Loucy (cell line): ENCODE data around the gene TAAR9.

Source experiments
- H2AFZ ChIP-seq: fragments of 200-600 bp; sonication (generic); 2 replicates; pipeline ENCODE4 v1.6.0; 2016; ENCODE audit warnings: antibody characterized with exemption, mild to moderate bottlenecking, low read length, moderate library complexity
- H3F3A ChIP-seq: fragments of 200-600 bp; 2 replicates; pipeline ENCODE4 v1.6.0; 2016; ENCODE audit warnings: antibody characterized with exemption, low read depth, mild to moderate bottlenecking
- H3K27me3 ChIP-seq: fragments of 200-600 bp; sonication (generic); 2 replicates; pipeline ENCODE4 v1.6.1; 2014; ENCODE audit warnings: low read length, mild to moderate bottlenecking; ENCODE audit not compliant: insufficient read depth, poor library complexity, severe bottlenecking
- H3K36me3 ChIP-seq: fragments of 200-600 bp; sonication (generic); 2 replicates; pipeline ENCODE4 v1.6.1; 2016; ENCODE audit warnings: low read length; ENCODE audit not compliant: insufficient read depth
- H3K4me1 ChIP-seq: fragments of 200-600 bp; sonication (generic); 2 replicates; pipeline ENCODE4 v1.5.1; 2014; ENCODE audit warnings: low read length, mild to moderate bottlenecking; ENCODE audit not compliant: insufficient read depth, poor library complexity, severe bottlenecking
- H3K4me2 ChIP-seq: fragments of 200-600 bp; sonication (generic); 2 replicates; pipeline ENCODE4 v1.6.0; 2014; ENCODE audit warnings: antibody characterized with exemption, low read length, low read depth, mild to moderate bottlenecking; ENCODE audit not compliant: poor library complexity, severe bottlenecking
- H3K4me3 ChIP-seq: fragments of 200-600 bp; sonication (generic); 2 replicates; pipeline ENCODE4 v1.5.1; 2014; ENCODE audit warnings: low read length, mild to moderate bottlenecking, mixed read lengths; ENCODE audit not compliant: poor library complexity, severe bottlenecking
- H3K79me2 ChIP-seq: fragments of 200-600 bp; sonication (generic); 2 replicates; pipeline ENCODE4 v1.6.1; 2014; ENCODE audit warnings: low read length; ENCODE audit not compliant: insufficient read depth
- H3K9ac ChIP-seq: fragments of 200-600 bp; sonication (generic); 2 replicates; pipeline ENCODE4 v1.6.0; 2014; ENCODE audit warnings: mild to moderate bottlenecking, low read depth, low read length, moderate library complexity; ENCODE audit not compliant: poor library complexity, severe bottlenecking
- H3K9me2 ChIP-seq: fragments of 200-600 bp; sonication (generic); replicated peaks from 2 replicates; pipeline ENCODE4 v1.6.1; 2016; ENCODE audit warnings: low read depth, low read length, mixed read lengths
- H3K9me3 ChIP-seq: fragments of 200-600 bp; sonication (generic); 2 replicates; pipeline ENCODE4 v1.6.1; 2014; ENCODE audit warnings: mild to moderate bottlenecking, antibody characterized with exemption, low read length, low read depth; ENCODE audit not compliant: insufficient read depth
- H4K20me1 ChIP-seq: fragments of 200-600 bp; sonication (generic); 2 replicates; pipeline ENCODE4 v1.6.0; 2014; ENCODE audit warnings: antibody characterized with exemption, low read length, mild to moderate bottlenecking; ENCODE audit not compliant: insufficient read depth, poor library complexity, severe bottlenecking
- EZH2phosphoT487 ChIP-seq: fragments of 200-600 bp; IDR thresholded peaks from 2 replicates; pipeline ENCODE4 v1.6.1; 2018; ENCODE audit warnings: antibody characterized with exemption, mild to moderate bottlenecking, moderate library complexity, borderline replicate concordance
- TF ChIP-seq, protein P1 (sequence below): fragments of 200-600 bp; sonication (generic); conservative IDR thresholded peaks from 2 replicates; pipeline ENCODE4 v1.5.1; 2014; ENCODE audit warnings: mild to moderate bottlenecking, antibody characterized with exemption, low read length

The TAAR9 gene

GRCh38 chr6:132490478-132491204, 47.4 kb upstream of the TAAR9 start:
- Histone ChIP-seq H3F3A (no peaks in the 10 kb centered on the region), H2AFZ (no peak overlapping the region), H3K4me1 (no peaks in the 10 kb centered on the region), H3K9me3 (no peaks in the 10 kb centered on the region), H3K27me3 (no peaks in the 10 kb centered on the region), H3K79me2 (no peaks in the 10 kb centered on the region), H3K4me2 (no peak overlapping the region), H3K9me2 (no peaks in the 10 kb centered on the region), H4K20me1 (no peaks in the 10 kb centered on the region), H3K36me3 (no peaks in the 10 kb centered on the region), H3K4me3 (no peak overlapping the region), H3K9ac (no peak overlapping the region)
- TF ChIP-seq EZH2phosphoT487: no peak
- TF ChIP-seq, protein P1, sequence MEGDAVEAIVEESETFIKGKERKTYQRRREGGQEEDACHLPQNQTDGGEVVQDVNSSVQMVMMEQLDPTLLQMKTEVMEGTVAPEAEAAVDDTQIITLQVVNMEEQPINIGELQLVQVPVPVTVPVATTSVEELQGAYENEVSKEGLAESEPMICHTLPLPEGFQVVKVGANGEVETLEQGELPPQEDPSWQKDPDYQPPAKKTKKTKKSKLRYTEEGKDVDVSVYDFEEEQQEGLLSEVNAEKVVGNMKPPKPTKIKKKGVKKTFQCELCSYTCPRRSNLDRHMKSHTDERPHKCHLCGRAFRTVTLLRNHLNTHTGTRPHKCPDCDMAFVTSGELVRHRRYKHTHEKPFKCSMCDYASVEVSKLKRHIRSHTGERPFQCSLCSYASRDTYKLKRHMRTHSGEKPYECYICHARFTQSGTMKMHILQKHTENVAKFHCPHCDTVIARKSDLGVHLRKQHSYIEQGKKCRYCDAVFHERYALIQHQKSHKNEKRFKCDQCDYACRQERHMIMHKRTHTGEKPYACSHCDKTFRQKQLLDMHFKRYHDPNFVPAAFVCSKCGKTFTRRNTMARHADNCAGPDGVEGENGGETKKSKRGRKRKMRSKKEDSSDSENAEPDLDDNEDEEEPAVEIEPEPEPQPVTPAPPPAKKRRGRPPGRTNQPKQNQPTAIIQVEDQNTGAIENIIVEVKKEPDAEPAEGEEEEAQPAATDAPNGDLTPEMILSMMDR: no peak

- Histone ChIP-seq H3F3A (no peaks in the 10 kb centered on the region), H3K4me1 (no peaks in the 10 kb centered on the region), H3K4me3 (no peak overlapping the region), H3K36me3 (no peaks in the 10 kb centered on the region), H3K4me2 (no peak overlapping the region), H3K9me3 (no peaks in the 10 kb centered on the region), H3K27me3 (no peaks in the 10 kb centered on the region), H2AFZ (no peak overlapping the region), H4K20me1 (no peaks in the 10 kb centered on the region), H3K9ac (no peak overlapping the region), H3K79me2 (no peaks in the 10 kb centered on the region), H3K9me2 (no peaks in the 10 kb centered on the region)
- TF ChIP-seq EZH2phosphoT487: no peak
- TF ChIP-seq, protein P1: no peak
Observed at GRCh38 chr6:132491303-132491702, 46.8 kb upstream of the TAAR9 start.

DNA sequence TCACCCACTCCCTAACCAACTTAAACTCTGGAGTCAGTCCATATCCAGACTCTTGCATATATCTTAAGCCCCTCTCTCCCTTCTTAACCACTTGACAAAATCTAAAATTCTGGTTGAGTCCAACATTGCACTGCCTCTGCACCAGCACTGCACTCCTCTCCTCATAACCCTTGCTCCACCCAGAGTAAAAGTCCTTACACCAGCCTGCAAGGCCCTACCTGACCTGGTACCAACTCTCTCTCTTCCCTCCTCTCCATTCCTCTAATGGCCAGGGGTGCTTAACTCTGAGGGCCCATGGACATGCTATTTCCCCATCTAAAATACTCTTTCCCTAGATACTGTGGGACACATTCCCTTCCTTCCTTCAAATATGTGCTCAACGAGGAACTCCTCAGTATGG, 46.2 kb upstream of the TAAR9 start:
- no peak overlapping the region for H3K4me3 ChIP-seq
- no peak overlapping the region for H3K4me2 ChIP-seq
- H3K4me1 ChIP-seq: no peaks in the 10 kb centered on the region
- no peaks in the 10 kb centered on the region for H3F3A ChIP-seq
- no peaks in the 10 kb centered on the region for H3K36me3 ChIP-seq
- no peak overlapping the region for H3K9ac ChIP-seq
- no peak for TF ChIP-seq EZH2phosphoT487
- TF ChIP-seq, protein P1: no peak
- no peaks in the 10 kb centered on the region for H3K27me3 ChIP-seq
- H3K9me3 ChIP-seq: no peaks in the 10 kb centered on the region
- H2AFZ ChIP-seq: no peak overlapping the region
- no peaks in the 10 kb centered on the region for H3K9me2 ChIP-seq
- no peaks in the 10 kb centered on the region for H3K79me2 ChIP-seq
- H4K20me1 ChIP-seq: no peaks in the 10 kb centered on the region
